Astrocyte (in vitro differentiated cells and primary cell): Measurements from ENCODE around the gene SPDYE2.
"Not testable (repeated sequence)": the region's sequence is repeated elsewhere in the genome, so short reads cannot be mapped to it uniquely, and the experiment has no call there.

Experiments used
- EZH2 ChIP-seq: IDR thresholded peaks from 2 replicates; pipeline ENCODE4 v1.6.1; 2012; ENCODE audit warnings: mild to moderate bottlenecking, low read length, inconsistent platforms; ENCODE audit not compliant: insufficient read depth
- TF ChIP-seq, protein P1 (sequence below): IDR thresholded peaks from 2 replicates; pipeline ENCODE4 v1.5.1; 2011; ENCODE audit warnings: low read depth, mild to moderate bottlenecking, inconsistent platforms, low read length, moderate library complexity; ENCODE audit not compliant: insufficient read depth

DNA sequence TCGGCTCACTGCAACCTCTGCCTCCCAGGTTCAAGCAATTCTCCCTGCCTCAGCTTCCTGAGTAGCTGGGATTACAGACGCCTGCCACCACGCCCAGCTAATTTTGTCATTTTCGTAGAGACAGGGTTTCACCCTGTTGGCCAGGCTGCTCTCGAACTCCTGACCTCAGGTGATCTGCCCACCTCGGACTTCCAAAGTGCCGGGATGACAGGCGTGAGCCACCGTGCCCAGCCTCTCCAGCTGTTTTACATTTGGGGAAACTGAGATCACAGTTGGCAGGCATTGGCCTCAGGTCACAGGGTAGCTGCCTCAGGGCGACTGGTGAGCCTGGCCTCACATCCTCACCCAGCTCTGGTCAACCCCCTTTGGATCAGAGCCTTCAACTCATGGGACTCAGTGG lies 58.7 kb downstream of the SPDYE2 start:
- TF ChIP-seq, protein P1, sequence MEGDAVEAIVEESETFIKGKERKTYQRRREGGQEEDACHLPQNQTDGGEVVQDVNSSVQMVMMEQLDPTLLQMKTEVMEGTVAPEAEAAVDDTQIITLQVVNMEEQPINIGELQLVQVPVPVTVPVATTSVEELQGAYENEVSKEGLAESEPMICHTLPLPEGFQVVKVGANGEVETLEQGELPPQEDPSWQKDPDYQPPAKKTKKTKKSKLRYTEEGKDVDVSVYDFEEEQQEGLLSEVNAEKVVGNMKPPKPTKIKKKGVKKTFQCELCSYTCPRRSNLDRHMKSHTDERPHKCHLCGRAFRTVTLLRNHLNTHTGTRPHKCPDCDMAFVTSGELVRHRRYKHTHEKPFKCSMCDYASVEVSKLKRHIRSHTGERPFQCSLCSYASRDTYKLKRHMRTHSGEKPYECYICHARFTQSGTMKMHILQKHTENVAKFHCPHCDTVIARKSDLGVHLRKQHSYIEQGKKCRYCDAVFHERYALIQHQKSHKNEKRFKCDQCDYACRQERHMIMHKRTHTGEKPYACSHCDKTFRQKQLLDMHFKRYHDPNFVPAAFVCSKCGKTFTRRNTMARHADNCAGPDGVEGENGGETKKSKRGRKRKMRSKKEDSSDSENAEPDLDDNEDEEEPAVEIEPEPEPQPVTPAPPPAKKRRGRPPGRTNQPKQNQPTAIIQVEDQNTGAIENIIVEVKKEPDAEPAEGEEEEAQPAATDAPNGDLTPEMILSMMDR, result not testable (repeated sequence)
- TF ChIP-seq EZH2, result not testable (repeated sequence)
